HepG2 (cell line): ENCODE measurements around the gene MOV10L1. TPM values are rescaled to one million over a fixed set of nuclear protein-coding genes. Genes with fewer than 3 reads are reported as not detected.

Experiments
- ATRX ChIP-seq: sonication (generic); formaldehyde crosslinking; IDR thresholded peaks from 2 replicates; pipeline ENCODE4 v1.4.0; 2020; ENCODE audit warnings: missing genetic modification reagents, borderline replicate concordance
- CBX1 ChIP-seq: IDR thresholded peaks from one replicate; pipeline ENCODE4 v1.6.1; 2016; ENCODE audit warnings: antibody characterized with exemption, low read depth
- CEBPG ChIP-seq: IDR thresholded peaks from 2 replicates; pipeline ENCODE4 v1.6.1; 2016
- KLF11 ChIP-seq: IDR thresholded peaks from 2 replicates; pipeline ENCODE4 v1.6.1; 2016; ENCODE audit warnings: missing compliant biosample characterization
- PATZ1 ChIP-seq: sonication (generic); formaldehyde crosslinking; IDR thresholded peaks from 2 replicates; pipeline ENCODE4 v1.4.0; 2020; ENCODE audit warnings: missing genetic modification reagents
- RBAK ChIP-seq: sonication (generic); formaldehyde crosslinking; IDR thresholded peaks from 2 replicates; pipeline ENCODE4 v1.5.1; 2020; ENCODE audit warnings: mild to moderate bottlenecking, missing genetic modification reagents
- SP4 ChIP-seq: sonication (generic); formaldehyde crosslinking; IDR thresholded peaks from 2 replicates; pipeline ENCODE4 v1.8.1; 2023; ENCODE audit warnings: mild to moderate bottlenecking, missing genetic modification reagents
- ZFP82 ChIP-seq: sonication (generic); formaldehyde crosslinking; IDR thresholded peaks from 2 replicates; pipeline ENCODE4 v1.5.1; 2020; ENCODE audit warnings: mild to moderate bottlenecking, missing genetic modification reagents, borderline replicate concordance
- ZHX1 ChIP-seq: sonication (generic); formaldehyde crosslinking; IDR thresholded peaks from 2 replicates; pipeline ENCODE4 v1.8.1; 2022; ENCODE audit warnings: low read depth, mild to moderate bottlenecking, missing genetic modification reagents
- ZNF136 ChIP-seq: sonication (generic); formaldehyde crosslinking; IDR thresholded peaks from 2 replicates; pipeline ENCODE4 v1.8.1; 2022; ENCODE audit warnings: low read depth, mild to moderate bottlenecking, moderate library complexity, missing genetic modification reagents
- ZNF382 ChIP-seq: sonication (generic); formaldehyde crosslinking; IDR thresholded peaks from 2 replicates; pipeline ENCODE4 v1.5.0; 2020; ENCODE audit warnings: missing genetic modification reagents, mild to moderate bottlenecking, borderline replicate concordance
- ZNF407 ChIP-seq: sonication (generic); formaldehyde crosslinking; IDR thresholded peaks from one replicate; pipeline ENCODE4 v1.5.1; 2020; ENCODE audit warnings: mild to moderate bottlenecking, missing genetic modification reagents; ENCODE audit errors: not compliant biosample characterization
- polyA plus RNA-seq, 8 experiments: library from polyadenylated mRNA; depleted of rRNA in 3 of 8; stranded (reverse) in 7 of 8; unstranded in 1 of 8; fragments of >200 nt; fragmentation: Illumina TruSeq in 4 of 8; extraction: Trizol in 4 of 8; gene quantifications; 2 replicates each; pipeline versions ENCODE4 v1.2.1 to v1.2.3, GENCODE V29; 2011 to 2016; ENCODE audit warnings: low read depth in 4 of 8, missing spikeins in 1 of 8, mixed read lengths in 1 of 8; ENCODE audit not compliant: insufficient read depth in 1 of 8
- total RNA-seq, 5 experiments: library from RNA; depleted of rRNA; stranded (reverse); fragments of >200 nt; fragmentation: Illumina TruSeq; extraction: Trizol; gene quantifications; 2 replicates each; pipeline ENCODE4 v1.2.3, GENCODE V29; 2016; ENCODE audit warnings: low read depth in 1 of 5
- TF ChIP-seq, protein P1 (sequence below), 2 experiments: sonication (generic) in 1 of 2; formaldehyde crosslinking in 1 of 2; IDR thresholded peaks; 2 replicates each; pipeline versions ENCODE4 v1.4.0 to v1.6.1; 2018 to 2020; ENCODE audit warnings: missing genetic modification reagents in 2 of 2, borderline replicate concordance in 1 of 2, low read depth in 1 of 2, mild to moderate bottlenecking in 1 of 2, missing biosample characterization in 1 of 2

Gene MOV10L1
- total and polyA plus RNA-seq, 2 of the 13 experiments (the other 11 are each of a cell fraction or from before 2014, with no cell fraction given): 0.11 to 0.12 TPM

GRCh38 chr22:50146439-50147238 lies 56.8 kb downstream of the MOV10L1 start (continued):
- TF ChIP-seq ATRX (no peak), SP4 (CRISPR knock-in tag) (peak; percentile 62), CBX1 (no peak), PATZ1 (CRISPR knock-in tag) (peak; percentile 66), ZNF136 (CRISPR knock-in tag) (no peak), RBAK (CRISPR knock-in tag) (no peak), ZHX1 (CRISPR knock-in tag) (peak; percentile 60; the same call in 1 of the 2 replicates), CEBPG (CRISPR knock-in tag) (no peak), KLF11 (CRISPR knock-in tag) (no peak), ZNF382 (no peak), ZNF407 (CRISPR knock-in tag) (no peak), ZFP82 (CRISPR knock-in tag) (no peak)
- TF ChIP-seq, protein P1, sequence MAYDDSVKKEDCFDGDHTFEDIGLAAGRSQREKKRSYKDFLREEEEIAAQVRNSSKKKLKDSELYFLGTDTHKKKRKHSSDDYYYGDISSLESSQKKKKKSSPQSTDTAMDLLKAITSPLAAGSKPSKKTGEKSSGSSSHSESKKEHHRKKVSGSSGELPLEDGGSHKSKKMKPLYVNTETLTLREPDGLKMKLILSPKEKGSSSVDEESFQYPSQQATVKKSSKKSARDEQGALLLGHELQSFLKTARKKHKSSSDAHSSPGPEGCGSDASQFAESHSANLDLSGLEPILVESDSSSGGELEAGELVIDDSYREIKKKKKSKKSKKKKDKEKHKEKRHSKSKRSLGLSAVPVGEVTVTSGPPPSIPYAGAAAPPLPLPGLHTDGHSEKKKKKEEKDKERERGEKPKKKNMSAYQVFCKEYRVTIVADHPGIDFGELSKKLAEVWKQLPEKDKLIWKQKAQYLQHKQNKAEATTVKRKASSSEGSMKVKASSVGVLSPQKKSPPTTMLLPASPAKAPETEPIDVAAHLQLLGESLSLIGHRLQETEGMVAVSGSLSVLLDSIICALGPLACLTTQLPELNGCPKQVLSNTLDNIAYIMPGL (CRISPR knock-in tag; IDR thresholded peaks at IDR 0.05; ENCODE audit: borderline replicate concordance in 1 of 2, low read depth in 1 of 2): peak in 1 of 2 experiments; percentile 57; a peak in 3 of 4 replicates
